Vagina (tissue), 2 donors: ENCODE measurements around the gene EML6.

Source experiments
- CTCF ChIP-seq, 3 experiments: fragments of 450-650 bp in 2 of 3; fragments of 200-600 bp in 1 of 3; sonication (generic) in 1 of 3; IDR thresholded peaks; one replicate each; pipeline ENCODE4 v1.5.1; 2017 to 2019; ENCODE audit warnings: antibody characterized with exemption in 3 of 3, mild to moderate bottlenecking in 2 of 3, moderate library complexity in 2 of 3
- POLR2A ChIP-seq, 2 donors: fragments of 450-650 bp; IDR thresholded peaks; one replicate each; pipeline ENCODE4 v1.6.1; 2017; ENCODE audit warnings: antibody characterized with exemption in 2 of 2, mild to moderate bottlenecking in 2 of 2, moderate library complexity in 2 of 2
- POLR2AphosphoS5 ChIP-seq, 2 donors: sonication (generic); formaldehyde crosslinking; IDR thresholded peaks; one replicate each; pipeline ENCODE4 v1.9.0; 2017; ENCODE audit warnings: antibody characterized with exemption in 2 of 2, mild to moderate bottlenecking in 2 of 2, low read depth in 1 of 2; ENCODE audit not compliant: insufficient read depth in 1 of 2

DNA sequence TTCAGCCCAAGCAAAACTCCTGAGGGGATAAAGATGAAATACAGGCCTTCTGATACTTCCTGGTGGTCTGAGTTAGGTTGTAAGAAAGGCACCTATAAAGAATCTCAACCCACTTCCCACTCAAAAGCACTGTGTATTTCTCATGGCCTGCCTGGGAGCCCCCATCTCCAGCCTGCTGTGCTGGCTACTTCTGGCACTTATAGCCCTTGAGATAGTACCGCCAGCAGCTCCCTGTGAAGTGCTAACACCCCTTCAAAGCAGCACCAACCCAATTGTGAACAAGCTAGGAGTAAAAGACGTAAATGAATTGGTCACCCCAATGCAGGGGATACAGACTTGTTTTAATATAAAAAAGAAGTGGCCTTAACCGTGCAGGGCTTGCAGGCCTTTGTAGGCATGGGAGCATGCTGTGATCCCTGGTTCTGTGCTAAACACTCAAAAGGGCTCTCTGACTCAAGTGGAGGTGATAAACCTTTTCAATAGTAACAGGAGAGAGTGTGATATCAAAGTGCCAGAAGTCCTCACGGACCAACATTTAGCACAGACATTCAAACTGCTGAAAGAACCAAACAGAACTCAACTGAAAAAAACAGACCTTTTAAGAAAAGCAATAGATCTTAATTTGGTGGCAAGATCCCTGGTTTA lies 246.0 kb downstream of the EML6 start:
- TF ChIP-seq CTCF (IDR thresholded peaks at IDR 0.05): no peak
- TF ChIP-seq POLR2A (IDR thresholded peaks at IDR 0.05): no peak
- TF ChIP-seq POLR2AphosphoS5 (IDR thresholded peaks at IDR 0.05; ENCODE audit: insufficient read depth in 1 of 2, low read depth in 1 of 2): no peak
